ENCODE measurements around the gene C1orf53.

DNA sequence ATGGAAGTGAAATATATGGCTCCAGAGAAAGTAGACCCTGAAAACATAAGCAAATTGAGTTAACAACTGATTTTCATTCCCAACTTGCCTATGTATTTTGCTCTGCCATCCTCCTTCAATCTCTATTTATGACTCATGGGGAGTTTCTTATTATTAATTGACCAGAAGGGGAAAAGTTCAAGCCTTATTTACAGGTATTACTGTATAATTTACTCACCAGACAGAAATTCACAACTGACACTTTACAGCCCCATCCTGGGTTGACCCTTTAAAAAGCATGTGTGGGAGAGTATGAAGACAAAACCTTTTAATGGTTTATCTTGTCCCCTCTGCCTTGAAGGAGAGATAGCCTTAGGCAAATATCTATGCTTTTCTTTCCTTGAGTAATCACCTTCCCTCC lies 39.8 kb upstream of the C1orf53 start:
- TF ChIP-seq POLR2A (IDR thresholded peaks at IDR 0.05; ENCODE audit: low read length) (no peak), GATA1 (IDR thresholded peaks at IDR 0.05; ENCODE audit: low read depth, low read length) (no peak)

All from erythroblast (primary cell).